Measurements from ENCODE around the gene PRRT4. TPM values are rescaled to one million over a fixed set of nuclear protein-coding genes. Genes with fewer than 3 reads are reported as not detected.

The PRRT4 gene
- total and polyA plus RNA-seq, 9 of the 15 experiments (the other 6 are each of a cell fraction or from before 2014, with no cell fraction given), result not detected

GRCh38 chr7:128387216-128388144 is 26.0 kb upstream of the PRRT4 start:
- Histone ChIP-seq H3K9me3 (replicated peaks; ENCODE audit: control insufficient read depth, insufficient read depth, low read depth, low read length) (no peaks in the 10 kb centered on the region), H3K4me2 (ENCODE audit: insufficient read depth, low read length) (no peak overlapping the region), H3K9ac (ENCODE audit: insufficient read depth in 1 of 2, low read depth in 2 of 2, low read length in 2 of 2) (peak overlapping the region in 1 of 2 experiments; percentile 27; a peak in 1 of 4 replicates), H3K36me3 (ENCODE audit: control insufficient read depth, insufficient read depth, low read length) (peaks cover 5% of the 10 kb centered on the region; the same call in 1 of the 3 replicates), H3K4me1 (replicated peaks in 1 of 2; ENCODE audit: control insufficient read depth in 2 of 2, insufficient read depth in 2 of 2, low read length in 2 of 2) (peaks cover 5 to 20% of the 10 kb centered on the region in 2 experiments; a peak in 4 of 5 replicates), H3K9me1 (ENCODE audit: control insufficient read depth, insufficient read depth, low read length) (peaks cover 3% of the 10 kb centered on the region), H4K20me1 (replicated peaks; ENCODE audit: control insufficient read depth, insufficient read depth, low read length) (0 out of 2 replicates have a peak, but pooled peaks cover 16% of the 10 kb centered on the region), H3K4me3 (no peak overlapping the region), H3K79me2 (ENCODE audit: control insufficient read depth, insufficient read depth, low read length) (no peaks in the 10 kb centered on the region), H2AFZ (ENCODE audit: low read depth, low read length) (peak overlapping the region; percentile 27; the same call in 1 of the 2 replicates), H3K27ac (ENCODE audit: extremely low read depth, low read depth, low read length) (no peak overlapping the region), H3K27me3 (ENCODE audit: control insufficient read depth in 2 of 2, insufficient read depth in 2 of 2, low read length in 2 of 2) (no peaks in the 10 kb centered on the region)
- ChIA-PET POLR2A (interaction anchor here (0.6 to 2.3 kb wide), 11 partner anchors 10 to 771 kb away, joined by 3 to 14 read pairs (median 4); partner anchors contain the start of gene RBM28), CTCF (ENCODE audit: low intra/inter-chr PET ratio) (interaction anchor here (0.6 to 3.9 kb wide), 7 partner anchors 37 to 830 kb away, joined by 3 to 81 read pairs (median 3); no protein-coding TSS in a partner anchor)
- in situ Hi-C loops (cut with MboI), result no loop called here
- FAIRE-seq (peak; percentile 90), DNase-seq (ENCODE audit: extremely low read depth in 1 of 4, low spot score in 3 of 4) (peak; percentile 88 to 97 (median 96)), ATAC-seq (peak; percentile 92)
- WGBS (ENCODE audit: insufficient coverage, low coverage, missing lambda C conversion rate), result 14% methylated on average over 24 of the region's 24 CpGs
- no TSS peak for BruUV-seq (replicated peaks)
- intact Hi-C loops (cut with micrococcal nuclease), result loop anchor here (1.0 to 10.0 kb wide), 2 partner anchors 40 to 153 kb away; no protein-coding TSS in a partner anchor
- TF ChIP-seq MXI1 (IDR thresholded peaks at IDR 0.05; ENCODE audit: low read depth, low read length) (no peak), OTX1 (CRISPR knock-in tag; IDR thresholded peaks at IDR 0.05) (peak; percentile 43; the same call in 1 of the 2 replicates), KLF16 (IDR thresholded peaks at IDR 0.05) (0 out of 2 replicates have a peak, but pooled peaks have one; percentile 51), ZNF609 (CRISPR knock-in tag; IDR thresholded peaks at IDR 0.05; ENCODE audit: borderline replicate concordance) (peak; percentile 50; the same call in 1 of the 2 replicates), RCOR1 (IDR thresholded peaks at IDR 0.05; ENCODE audit: borderline replicate concordance in 1 of 2, low read depth in 2 of 2, low read length in 2 of 2) (peak in 1 of 2 experiments; percentile 68; a peak in 2 of 4 replicates), ZNF696 (CRISPR knock-in tag; conservative IDR thresholded peaks at IDR 0.05) (no peak), KDM4B (IDR thresholded peaks at IDR 0.05; ENCODE audit: borderline replicate concordance in 2 of 2, low read depth in 1 of 2) (no peak), ZBTB11 (CRISPR knock-in tag; IDR thresholded peaks at IDR 0.05) (peak in 1 of 3 experiments; percentile 47; a peak in 1 of 6 replicates), CEBPB (tag; IDR thresholded peaks at IDR 0.05) (no peak)

All from K562 (cell line).